ENCODE measurements around the gene MAGI2.

Gene MAGI2

DNA sequence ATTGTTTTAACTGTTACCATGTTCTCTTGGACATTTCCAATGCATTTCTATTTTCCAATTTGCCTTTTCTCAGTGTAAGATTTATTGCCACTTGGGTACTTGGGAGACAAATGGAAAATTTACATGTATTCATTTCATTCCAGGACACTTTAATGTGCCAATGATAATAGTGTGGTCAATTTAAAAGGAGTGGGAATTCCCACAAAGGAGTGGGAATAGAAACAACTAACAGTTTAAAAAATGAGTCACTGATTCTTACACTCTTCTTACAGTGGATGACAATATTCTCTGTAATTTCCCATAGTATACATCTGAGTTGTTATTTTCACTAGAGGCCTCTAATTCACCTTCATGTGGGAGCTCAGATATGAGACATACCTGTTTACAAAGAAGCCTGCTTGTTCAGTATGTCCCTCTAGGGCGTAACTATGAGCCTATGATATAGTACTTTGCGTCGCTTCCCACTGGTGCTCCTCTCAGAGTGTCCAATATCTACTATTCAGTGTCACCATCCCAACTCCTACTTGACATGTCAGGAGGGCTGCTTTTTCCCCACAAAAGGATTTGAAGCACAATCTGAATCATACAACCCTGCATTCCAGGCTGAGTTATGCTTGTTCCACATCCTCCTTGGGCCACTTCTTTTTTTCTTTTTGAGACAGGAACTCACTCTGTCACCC is 1353.6 kb downstream of the MAGI2 start:
- DNase-seq (ENCODE audit: low read depth, low spot score) = peak; percentile 90

DNA sequence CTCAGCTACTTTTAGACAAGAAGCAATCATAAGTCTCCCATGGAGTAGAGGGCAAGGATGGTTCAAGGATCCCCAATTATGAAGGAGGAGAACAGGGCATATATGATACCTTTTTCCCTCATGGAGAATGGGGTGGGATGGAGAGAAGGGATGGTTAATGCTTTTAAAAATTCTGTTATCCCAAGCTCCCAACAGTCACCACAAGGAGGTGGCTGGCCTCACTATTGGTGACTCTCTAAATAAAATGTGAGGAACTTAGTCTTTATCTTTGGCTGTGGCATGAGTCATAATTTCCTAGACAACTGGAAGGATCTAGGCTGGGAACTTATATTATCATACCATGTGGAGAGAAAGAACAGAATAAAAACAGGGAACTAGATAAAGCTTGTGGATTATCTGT is 1357.9 kb downstream of the MAGI2 start:
- DNase-seq (ENCODE audit: low read depth, low spot score) = peak; percentile 69

DNA sequence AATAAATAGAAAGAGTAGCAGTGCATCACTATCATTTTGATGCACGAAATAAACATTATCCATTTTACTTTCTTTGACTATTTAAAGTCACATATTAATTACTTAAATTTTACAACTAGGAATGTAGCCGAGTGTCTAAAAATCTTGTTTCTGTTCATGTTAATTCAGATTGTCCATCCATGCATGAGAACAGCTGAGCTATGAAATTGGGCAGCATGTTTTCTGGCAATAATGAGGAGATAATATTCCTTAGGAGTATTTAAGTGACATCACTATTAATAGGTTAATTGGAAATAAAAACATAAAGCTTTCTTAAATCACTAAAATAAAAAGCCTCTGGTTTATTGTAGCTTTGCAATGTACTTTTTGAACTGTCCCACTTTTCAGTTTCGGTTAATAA is 1361.1 kb downstream of the MAGI2 start:
- DNase-seq (ENCODE audit: low read depth, low spot score) = no peak

DNA sequence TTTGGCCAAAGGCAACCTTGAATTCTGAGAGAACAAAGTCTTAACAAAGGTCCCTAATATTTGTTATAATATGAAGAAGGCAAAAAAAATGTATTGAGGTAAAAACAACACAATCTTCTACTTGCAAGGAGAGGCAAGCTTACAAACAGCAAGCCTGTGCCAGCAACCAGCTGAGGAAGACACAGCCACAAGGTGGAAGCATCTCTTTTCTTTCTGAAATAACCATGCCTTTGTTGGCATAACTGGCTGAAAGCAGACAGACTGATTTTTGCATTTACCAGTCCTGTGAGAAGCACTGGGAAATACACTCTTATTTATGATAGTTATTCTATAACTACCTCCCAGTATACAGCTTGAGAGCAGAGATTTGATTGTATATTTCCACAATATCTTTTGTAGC is 1362.9 kb downstream of the MAGI2 start:
- peak; percentile 38 for DNase-seq (ENCODE audit: low read depth, low spot score)

DNA sequence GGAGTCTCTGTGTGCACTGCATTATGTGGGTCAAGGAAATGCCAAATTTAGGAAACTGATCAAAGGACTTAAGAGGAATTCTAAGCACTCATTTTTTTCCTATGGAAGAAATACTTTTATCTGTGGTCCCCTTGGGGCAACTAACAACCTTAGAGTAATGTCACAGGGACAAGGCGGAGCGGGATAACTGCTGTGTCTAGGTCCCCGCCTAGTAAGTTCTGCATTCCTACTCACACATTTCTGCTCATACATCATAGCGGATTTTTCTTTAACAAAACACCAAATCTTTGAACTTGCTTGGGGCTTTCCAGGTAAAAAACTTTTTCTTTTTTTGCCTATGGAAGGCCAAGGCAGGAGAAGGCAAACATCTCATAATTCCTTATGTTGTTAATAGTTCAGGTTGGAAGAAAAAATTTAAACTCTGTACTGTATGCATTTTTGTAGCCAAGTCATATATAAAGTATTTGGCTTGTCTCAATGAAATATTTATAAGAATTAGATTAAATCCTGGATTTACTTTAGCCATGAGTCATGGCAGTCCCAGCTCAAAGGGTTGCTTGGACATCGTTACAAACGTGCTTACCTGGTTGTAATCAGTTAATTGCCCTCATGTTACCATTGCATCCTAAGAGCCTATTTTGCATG is 1369.9 kb downstream of the MAGI2 start:
- no peak for DNase-seq (ENCODE audit: low read depth, low spot score)

DNA sequence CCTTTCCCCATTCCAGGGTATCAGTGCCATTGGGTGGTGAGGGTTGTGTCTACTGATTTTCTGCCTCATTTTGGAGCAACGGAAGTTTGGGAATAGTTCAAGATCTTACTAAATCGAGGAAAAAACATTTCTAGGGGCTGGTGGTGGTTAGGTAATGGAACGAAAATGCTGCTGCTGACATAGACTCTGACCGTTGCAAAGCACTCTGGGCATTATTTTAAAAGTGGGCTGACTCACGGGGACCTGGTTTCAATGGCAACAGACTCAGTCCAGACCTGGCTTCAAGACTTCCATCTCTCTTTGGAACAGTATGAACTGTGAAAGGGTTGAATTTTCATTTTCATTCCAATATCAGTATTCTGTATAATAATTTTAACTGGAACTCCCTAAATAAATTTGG is 1370.9 kb downstream of the MAGI2 start:
- DNase-seq (ENCODE audit: low read depth, low spot score) = no peak

DNA sequence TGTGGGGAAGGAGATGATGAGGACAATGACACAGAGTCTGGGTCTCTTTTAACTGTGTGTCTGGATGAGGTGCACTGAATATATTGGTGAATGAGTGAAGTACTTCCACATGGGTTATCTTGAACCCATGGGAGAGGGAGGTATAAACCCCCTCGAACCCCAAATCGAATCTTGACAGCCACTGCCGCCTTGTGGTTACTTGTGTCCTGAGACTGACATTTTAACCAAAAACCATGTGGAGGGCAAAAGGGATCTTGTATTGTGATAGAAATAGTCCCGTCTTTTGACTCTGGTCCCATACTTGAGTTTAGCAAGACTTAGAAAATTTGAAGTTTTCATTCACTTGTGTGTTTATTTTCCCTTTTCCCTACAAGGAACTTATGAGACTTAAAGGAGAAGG is 1371.6 kb downstream of the MAGI2 start:
- no peak for DNase-seq (ENCODE audit: low read depth, low spot score)

DNA sequence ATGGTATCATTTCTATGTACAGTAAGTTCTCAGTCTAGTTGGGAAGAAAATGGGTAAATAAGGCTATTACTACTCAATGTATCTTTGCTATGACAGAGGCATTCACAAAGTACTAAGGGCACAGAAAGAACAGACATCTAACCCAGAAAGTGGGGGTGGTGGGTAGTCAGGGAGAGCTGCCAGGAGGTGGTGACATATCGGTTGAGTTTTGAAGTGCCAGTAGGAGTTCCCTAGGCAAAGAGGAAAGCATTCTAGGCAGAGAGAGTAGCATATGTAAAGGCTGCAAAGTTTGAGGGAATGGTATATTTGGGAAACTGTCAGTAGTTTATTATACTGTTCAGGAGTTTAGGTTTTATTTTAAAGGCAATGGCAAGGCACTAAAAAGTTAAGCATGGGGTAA is 1372.1 kb downstream of the MAGI2 start:
- no peak for DNase-seq (ENCODE audit: low read depth, low spot score)

DNA sequence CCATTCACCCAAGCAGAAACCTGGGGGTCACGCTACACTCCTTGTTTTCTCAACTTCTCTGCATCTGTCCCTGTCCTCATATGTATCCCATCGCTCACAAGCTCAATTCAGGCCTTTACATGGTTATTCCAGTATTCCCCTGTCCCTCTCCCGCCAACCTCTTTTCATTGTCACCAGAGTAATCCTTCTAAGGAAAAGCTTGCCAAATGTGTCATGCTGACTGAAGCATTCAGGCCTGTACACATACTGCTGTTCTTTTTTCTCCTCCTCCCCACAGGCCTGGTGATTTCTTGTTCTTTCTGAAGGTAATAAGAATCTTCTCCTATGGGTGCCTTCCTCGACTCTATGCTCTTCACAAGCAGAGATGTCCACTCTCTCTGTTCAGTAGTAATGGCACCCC is 1372.7 kb downstream of the MAGI2 start:
- DNase-seq (ENCODE audit: low read depth, low spot score) = peak; percentile 57

DNA sequence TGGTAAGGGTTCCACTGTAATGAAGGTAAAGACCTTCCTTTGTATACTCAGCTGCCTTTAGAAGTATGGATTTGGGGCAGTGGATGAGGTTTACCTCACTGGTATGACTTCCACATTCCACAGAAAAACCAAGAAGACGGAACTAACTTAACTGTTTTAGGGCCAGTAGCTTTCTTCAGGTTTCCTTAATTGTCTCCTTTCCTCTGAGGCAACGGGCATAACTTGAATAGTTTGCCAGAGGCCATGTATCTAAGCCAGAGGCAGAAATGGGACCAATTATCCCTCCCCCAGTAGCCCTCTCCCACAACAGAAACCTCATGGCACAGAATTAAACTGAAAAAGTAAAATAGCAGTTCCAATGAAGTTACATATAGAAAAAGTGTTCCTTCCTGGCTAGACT is 1373.2 kb downstream of the MAGI2 start:
- DNase-seq (ENCODE audit: low read depth, low spot score) = peak; percentile 64

DNA sequence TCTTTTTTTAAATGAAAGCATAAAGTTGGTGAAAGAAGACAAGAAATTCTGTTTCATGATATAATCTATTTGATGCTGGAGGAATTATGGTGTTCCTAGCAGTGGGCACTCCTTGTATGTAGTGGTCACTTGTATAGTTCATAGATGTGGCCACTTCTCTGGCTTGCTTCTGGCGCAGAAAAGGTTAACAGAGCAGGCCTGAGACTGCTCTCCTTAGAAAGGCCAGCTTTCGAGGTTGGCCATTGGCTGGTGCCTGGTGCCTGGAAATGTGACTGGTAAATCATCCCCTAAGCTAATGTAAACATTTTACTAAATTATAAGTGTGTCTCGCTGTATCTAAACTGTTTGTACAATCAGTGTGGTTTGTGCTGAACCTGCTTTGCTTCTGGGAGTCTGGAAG is 1378.8 kb downstream of the MAGI2 start:
- no peak for DNase-seq (ENCODE audit: low read depth, low spot score)

DNA sequence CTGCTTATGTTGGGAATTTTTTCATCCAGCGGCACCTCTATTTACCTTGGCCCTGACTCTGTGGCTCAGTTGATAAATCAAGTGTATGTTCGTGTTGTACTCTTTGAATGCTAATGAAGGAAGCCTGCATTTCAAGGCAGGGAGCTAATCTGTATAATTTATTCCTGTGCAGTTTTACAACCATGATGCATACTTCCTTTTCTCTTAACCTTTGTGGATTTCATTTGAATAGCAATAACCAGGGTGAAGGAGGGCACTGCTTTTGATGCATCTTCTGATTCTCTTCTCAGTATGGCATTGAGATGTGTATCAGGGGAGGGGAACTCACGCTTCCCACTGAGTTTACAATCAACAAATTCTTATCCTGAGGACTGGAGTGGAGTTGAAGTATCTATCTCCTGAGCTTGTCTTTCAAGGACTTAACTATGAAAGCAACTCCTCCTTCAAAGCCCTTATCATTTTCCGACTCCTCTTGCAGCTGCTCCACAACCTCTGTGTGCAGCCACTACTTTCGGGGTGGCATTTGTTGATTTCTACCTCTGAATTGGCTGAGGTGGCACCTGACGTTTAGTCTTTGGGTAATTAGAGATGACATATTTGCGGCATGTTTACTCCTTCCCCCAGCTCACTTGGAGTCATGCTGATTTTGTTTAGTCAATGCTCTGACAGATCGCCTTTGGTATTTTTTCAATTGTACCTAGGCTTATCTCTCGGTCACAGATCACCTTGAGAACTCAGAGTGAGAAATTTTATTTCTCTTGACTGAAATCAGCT is 1379.7 kb downstream of the MAGI2 start:
- DNase-seq (ENCODE audit: low read depth, low spot score) = peak; percentile 86

DNA sequence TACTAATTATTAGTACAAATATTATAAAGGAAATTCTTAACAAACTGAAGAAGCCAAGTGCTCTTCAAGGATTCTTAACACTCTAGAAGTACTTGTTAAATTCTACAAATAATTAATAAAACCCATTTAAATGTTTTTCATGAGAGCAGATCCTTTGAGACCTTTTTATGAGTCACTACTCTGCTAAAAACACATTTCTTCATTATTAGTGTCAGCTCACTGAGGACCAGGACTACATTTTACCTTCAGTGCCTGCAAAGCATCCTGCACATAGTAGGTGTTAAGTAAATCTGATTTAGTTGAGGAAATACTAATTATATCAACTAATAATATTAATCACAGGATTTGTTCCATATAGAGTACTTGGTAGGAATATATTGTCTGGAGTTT is 1381.3 kb downstream of the MAGI2 start:
- DNase-seq (ENCODE audit: low read depth, low spot score) = no peak

DNA sequence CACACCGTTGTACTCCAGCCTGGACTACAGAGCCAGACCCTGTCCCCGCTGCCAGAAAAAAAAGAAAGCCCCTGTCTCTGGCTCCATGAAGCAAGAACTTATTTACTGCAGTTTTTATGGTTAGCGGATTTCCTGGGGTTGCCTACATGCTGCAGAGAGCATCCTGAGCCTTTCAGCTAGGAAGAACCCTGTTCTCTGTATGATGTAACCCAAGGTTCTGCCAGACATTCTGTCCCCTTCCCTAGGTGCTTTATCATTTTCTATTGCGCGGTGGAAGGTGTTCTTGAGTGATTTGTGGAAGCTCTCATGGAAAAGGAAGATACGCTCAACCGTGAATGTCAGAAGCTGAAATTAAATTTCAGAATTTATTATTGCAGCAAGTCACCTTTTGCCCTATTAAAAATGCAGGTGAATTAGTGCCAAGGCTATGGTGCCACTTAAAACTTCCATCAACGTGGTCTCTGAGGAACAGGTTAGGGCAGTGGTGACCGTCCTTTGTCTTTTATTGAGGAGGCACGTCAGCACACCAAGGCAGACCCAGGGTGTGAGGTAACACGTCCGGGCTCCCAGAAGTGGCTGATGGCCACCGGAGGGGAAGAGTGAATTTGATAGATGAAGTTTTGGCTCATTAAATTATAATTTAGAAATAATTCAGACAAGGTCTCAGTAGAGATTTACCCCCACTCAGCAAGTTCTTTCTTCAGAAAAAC is 1381.8 kb downstream of the MAGI2 start:
- no peak for DNase-seq (ENCODE audit: low read depth, low spot score)

DNA sequence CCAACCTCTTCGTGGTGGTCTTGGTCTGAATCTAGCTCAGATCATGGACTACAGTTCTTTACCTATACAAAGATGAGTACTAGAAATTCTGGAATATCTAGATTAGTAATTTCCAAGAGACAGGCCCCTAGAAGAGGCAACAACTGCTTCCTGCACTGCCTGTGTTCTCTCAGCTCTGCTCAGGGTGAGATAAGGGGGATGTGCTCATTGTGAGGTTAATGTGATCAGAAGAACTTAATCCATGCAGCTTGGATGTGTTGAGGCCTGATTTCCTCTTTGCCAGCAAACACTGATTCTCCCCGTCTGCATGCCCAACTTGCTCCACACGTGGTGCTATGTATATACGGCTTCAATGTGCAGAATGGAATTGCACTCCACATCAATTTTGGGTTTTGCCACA is 1386.9 kb downstream of the MAGI2 start:
- DNase-seq (ENCODE audit: low read depth, low spot score) = no peak

DNA sequence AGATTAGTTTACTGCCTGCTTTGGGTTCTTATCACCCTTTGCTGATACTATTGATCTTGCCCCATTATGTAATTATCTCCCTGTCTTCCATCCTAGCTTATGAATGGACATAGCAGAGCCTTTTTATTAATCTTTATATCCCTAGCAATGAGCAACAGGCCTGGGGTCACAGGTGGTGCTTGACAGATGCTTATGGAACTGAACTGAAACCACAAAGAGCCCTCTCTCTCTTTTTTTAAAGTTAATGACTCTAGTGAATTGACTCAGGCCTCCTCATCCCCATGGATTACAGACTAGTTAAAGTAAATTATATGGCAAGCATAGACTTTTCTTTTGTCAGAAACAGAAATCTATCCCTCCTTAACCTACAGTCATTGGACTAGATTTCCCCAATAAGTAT is 1389.7 kb downstream of the MAGI2 start:
- no peak for DNase-seq (ENCODE audit: low read depth, low spot score)

DNA sequence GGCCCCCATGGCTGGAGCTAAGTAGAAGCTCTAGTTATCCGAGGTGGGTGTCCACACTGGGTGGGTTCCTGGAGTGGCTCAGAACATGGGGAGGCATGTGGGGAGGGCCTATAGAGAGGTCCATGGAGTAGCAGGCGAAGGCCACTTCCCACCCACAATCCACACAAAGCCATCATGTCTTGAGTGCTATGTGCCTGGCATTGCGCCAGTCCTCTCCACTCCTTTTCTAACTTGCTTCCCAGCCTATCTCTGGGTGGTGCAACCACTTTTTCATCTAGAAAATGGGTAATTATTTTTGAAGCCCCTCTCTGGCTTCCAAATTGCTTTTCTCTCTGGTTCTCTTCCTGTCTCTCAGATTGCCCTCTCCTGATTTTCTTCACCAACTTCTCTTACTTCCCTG is 1391.3 kb downstream of the MAGI2 start:
- no peak for DNase-seq (ENCODE audit: low read depth, low spot score)

DNA sequence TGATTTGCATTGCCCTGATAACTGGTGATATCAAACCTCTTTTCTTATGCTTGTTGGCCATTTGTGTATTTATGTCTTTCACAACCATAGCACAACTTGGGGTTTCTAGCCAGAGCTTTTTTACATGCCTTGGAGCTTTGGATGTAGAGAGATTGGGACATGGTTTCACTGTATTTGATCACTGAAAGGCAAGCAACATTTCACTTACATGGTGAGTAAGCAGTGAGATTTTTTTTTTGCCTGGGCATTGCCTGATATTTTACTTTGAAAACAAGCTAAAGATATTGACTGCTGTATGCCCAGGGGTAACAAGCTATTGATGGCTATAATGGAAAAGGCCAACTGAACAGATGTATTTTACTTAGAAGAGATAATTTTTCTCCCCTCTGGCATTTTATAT is 1395.9 kb downstream of the MAGI2 start:
- DNase-seq (ENCODE audit: low read depth, low spot score) = no peak

DNA sequence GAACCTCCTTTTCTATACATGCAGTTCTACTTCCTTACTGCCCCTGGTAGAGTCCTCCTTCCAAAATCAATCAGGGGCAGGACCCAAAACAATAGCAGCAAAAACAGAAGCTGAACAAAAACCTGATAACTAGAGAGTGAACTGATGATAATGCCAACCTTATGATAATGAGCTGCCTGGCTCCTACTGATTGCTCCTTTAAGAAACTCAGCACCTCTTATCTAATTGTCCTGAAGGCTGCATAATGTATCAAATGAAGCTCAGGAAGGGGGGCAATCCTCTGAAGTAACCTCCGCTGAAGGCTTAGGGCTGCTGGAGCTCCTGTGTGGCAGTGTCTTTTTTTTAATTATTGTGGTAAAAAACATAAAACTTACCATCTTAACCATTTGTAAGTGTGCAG is 1397.9 kb downstream of the MAGI2 start:
- no peak for DNase-seq (ENCODE audit: low read depth, low spot score)

DNA sequence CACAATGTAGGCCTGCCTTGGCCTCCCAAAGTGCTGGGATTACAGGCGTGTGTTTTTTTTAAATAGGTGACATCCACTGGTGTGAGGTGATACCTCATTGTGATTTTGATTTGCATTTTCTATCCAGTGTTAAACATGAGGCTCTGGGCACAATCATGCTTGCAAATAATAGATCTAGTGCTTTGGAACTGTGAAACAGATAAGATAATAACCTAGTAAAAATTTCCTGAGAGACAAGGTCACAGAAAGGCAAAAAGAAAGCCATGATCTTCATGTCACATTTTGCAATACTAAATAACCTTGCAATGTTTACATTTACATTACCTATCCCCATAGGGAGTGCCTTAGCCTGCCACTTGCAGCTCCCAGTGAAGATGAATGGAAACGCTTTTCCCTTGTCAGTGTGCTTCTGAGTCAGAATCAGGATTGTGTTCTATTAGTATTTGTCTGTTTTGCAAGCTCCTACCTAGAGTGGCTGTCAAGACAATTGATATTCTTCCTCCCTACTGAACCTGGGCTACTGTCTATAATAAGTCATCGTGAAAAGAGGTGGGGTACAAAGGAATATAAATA is 1398.4 kb downstream of the MAGI2 start:
- DNase-seq (ENCODE audit: low read depth, low spot score) = no peak

DNA sequence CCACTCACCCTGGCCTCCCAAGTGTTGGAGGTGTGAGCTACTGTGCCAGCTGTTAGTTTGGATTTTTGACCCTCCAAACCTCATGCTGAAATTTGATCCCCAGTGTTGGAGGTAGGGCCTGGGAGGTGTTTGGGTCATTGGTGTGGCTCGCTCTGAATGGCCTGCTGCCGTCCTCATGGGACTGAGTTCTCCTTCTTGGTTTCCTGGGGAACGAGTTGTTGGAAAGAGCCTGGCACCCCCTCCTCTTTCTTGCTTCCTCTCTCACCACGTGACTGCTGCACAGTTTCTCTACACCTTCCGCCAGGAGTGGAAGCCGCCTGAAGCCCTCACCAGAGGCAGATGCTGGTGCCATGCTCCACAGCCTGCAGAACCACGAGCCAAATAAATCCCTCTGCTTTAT is 1401.4 kb downstream of the MAGI2 start:
- DNase-seq (ENCODE audit: low read depth, low spot score) = no peak

DNA sequence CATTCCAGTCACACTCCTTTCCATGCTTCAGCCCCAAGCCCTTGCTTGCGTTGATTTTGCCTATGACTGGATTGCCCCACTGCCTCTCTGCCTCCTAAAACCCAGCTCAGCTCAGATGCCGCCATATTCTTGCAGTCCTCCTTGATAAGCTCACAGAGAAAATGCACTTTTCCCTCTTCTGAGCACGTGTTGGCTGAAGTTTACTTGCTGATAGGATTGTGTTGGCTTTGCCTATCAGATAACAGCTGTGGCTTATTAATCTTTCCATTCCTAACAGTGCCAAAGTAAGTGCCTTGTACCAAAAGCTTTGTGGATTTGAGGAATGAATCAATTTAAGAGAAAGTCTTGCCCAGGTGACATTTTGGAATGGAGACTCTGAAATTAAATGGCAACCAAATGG is 1405.7 kb downstream of the MAGI2 start:
- no peak for DNase-seq (ENCODE audit: low read depth, low spot score)
